H9 (cell line): ENCODE data around the gene WDR20. TPM values are rescaled to one million over a fixed set of nuclear protein-coding genes. Genes with fewer than 3 reads are reported as not detected.

Experiments used
- DNase-seq: peaks from one replicate; pipeline ENCODE4 v3.0.0-alpha.2; 2017
- H2AFZ ChIP-seq: one replicate; pipeline ENCODE4 v1.6.1; 2013; ENCODE audit warnings: mild to moderate bottlenecking, low read length, control low read depth, moderate library complexity
- H2AK5ac ChIP-seq: 2 replicates; pipeline ENCODE4 v1.6.1; 2013; ENCODE audit warnings: low read length, control low read depth, mixed read lengths; ENCODE audit not compliant: insufficient read length
- H2BK120ac ChIP-seq: one replicate; pipeline ENCODE4 v1.6.1; 2013; ENCODE audit warnings: low read depth, mild to moderate bottlenecking, low read length, control low read depth, inconsistent platforms; ENCODE audit not compliant: poor library complexity, severe bottlenecking
- H2BK12ac ChIP-seq: 2 replicates; pipeline ENCODE4 v1.6.1; 2013; ENCODE audit warnings: low read length, control low read depth, mixed read lengths, low read depth; ENCODE audit not compliant: insufficient read length
- H2BK15ac ChIP-seq: 2 replicates; pipeline ENCODE4 v1.6.1; 2013; ENCODE audit warnings: low read depth, low read length, control low read depth
- H2BK20ac ChIP-seq: one replicate; pipeline ENCODE4 v1.6.1; 2013; ENCODE audit warnings: low read depth, mild to moderate bottlenecking, low read length, control low read depth, inconsistent platforms; ENCODE audit not compliant: poor library complexity, severe bottlenecking
- H2BK5ac ChIP-seq: 2 replicates; pipeline ENCODE4 v1.6.1; 2013; ENCODE audit warnings: low read length, control low read depth, mixed read lengths; ENCODE audit not compliant: insufficient read length
- H3K14ac ChIP-seq: 2 replicates; pipeline ENCODE4 v1.6.1; 2013; ENCODE audit warnings: low read length, control low read depth; ENCODE audit not compliant: insufficient read depth
- H3K18ac ChIP-seq: 2 replicates; pipeline ENCODE4 v1.6.1; 2013; ENCODE audit warnings: low read depth, mild to moderate bottlenecking, mixed read lengths, low read length, control low read depth; ENCODE audit not compliant: insufficient read length
- H3K23ac ChIP-seq: 2 replicates; pipeline ENCODE4 v1.6.1; 2013; ENCODE audit warnings: low read length, control low read depth, mixed read lengths, low read depth; ENCODE audit not compliant: insufficient read length
- H3K23me2 ChIP-seq: 2 replicates; pipeline ENCODE4 v1.6.1; 2013; ENCODE audit warnings: low read depth, mild to moderate bottlenecking, mixed read lengths, low read length, control low read depth; ENCODE audit not compliant: insufficient read length, poor library complexity, severe bottlenecking
- H3K27ac ChIP-seq: 2 replicates; pipeline ENCODE4 v1.5.1; 2013; ENCODE audit warnings: low read length, control low read depth, mixed read lengths, low read depth; ENCODE audit not compliant: insufficient read length
- H3K27me3 ChIP-seq: 2 replicates; pipeline ENCODE4 v1.6.1; 2013; ENCODE audit warnings: low read length, control low read depth, inconsistent platforms; ENCODE audit not compliant: insufficient read depth
- H3K4ac ChIP-seq: 2 replicates; pipeline ENCODE4 v1.6.1; 2013; ENCODE audit warnings: low read depth, mild to moderate bottlenecking, control low read depth, inconsistent platforms, low read length, moderate library complexity
- H3K4me1 ChIP-seq: 2 replicates; pipeline ENCODE4 v1.6.1; 2013; ENCODE audit warnings: low read length, control low read depth, inconsistent platforms; ENCODE audit not compliant: insufficient read depth
- H3K4me2 ChIP-seq: 2 replicates; pipeline ENCODE4 v1.6.1; 2013; ENCODE audit warnings: low read length, control low read depth, mixed read lengths; ENCODE audit not compliant: insufficient read length, insufficient read depth
- H3K56ac ChIP-seq: 2 replicates; pipeline ENCODE4 v1.6.1; 2013; ENCODE audit warnings: low read depth, mild to moderate bottlenecking, mixed read lengths, low read length, control low read depth; ENCODE audit not compliant: insufficient read length
- H3K79me1 ChIP-seq: 2 replicates; pipeline ENCODE4 v1.6.1; 2013; ENCODE audit warnings: low read depth, mild to moderate bottlenecking, moderate library complexity, low read length, control low read depth, inconsistent platforms; ENCODE audit not compliant: insufficient read depth, poor library complexity, severe bottlenecking
- H3K79me2 ChIP-seq: 2 replicates; pipeline ENCODE4 v1.6.1; 2013; ENCODE audit warnings: low read length, control low read depth, inconsistent platforms; ENCODE audit not compliant: insufficient read depth
- H3K9ac ChIP-seq: 2 replicates; pipeline ENCODE4 v1.6.1; 2013; ENCODE audit warnings: low read length, control low read depth, mixed read lengths; ENCODE audit not compliant: insufficient read length; ENCODE audit errors: extremely low read depth
- H3K9me3 ChIP-seq: one replicate; pipeline ENCODE4 v1.6.1; 2013; ENCODE audit warnings: low read depth, low read length, inconsistent platforms; ENCODE audit not compliant: control insufficient read depth
- H3T11ph ChIP-seq: one replicate; pipeline ENCODE4 v1.6.1; 2013; ENCODE audit warnings: mild to moderate bottlenecking, low read length, control low read depth, inconsistent platforms
- H4K20me1 ChIP-seq: one replicate; pipeline ENCODE4 v1.6.1; 2013; ENCODE audit not compliant: control insufficient read depth, insufficient read length, insufficient read depth
- H4K5ac ChIP-seq: 2 replicates; pipeline ENCODE4 v1.6.1; 2013; ENCODE audit warnings: low read depth, mild to moderate bottlenecking, mixed read lengths, low read length, control low read depth; ENCODE audit not compliant: insufficient read length
- H4K8ac ChIP-seq: replicated peaks from 2 replicates; pipeline ENCODE4 v1.6.1; 2013; ENCODE audit warnings: low read length, control low read depth, mixed read lengths, low read depth; ENCODE audit not compliant: insufficient read length
- H4K91ac ChIP-seq: 2 replicates; pipeline ENCODE4 v1.6.1; 2013; ENCODE audit warnings: low read depth, mild to moderate bottlenecking, moderate library complexity, mixed read lengths, low read length, control low read depth; ENCODE audit not compliant: insufficient read length
- H3K27ac Mint-ChIP-seq, 3 experiments: 2 replicates in 2 of 3; 3 replicates in 1 of 3; pipeline ENCODE4 v1.8.0; 2020 to 2021; ENCODE audit warnings: mixed read lengths in 3 of 3, mild to moderate bottlenecking in 1 of 3, moderate library complexity in 1 of 3
- H3K27me3 Mint-ChIP-seq: 2 replicates; pipeline ENCODE4 v1.8.0; 2021; ENCODE audit warnings: low read depth, mild to moderate bottlenecking, moderate library complexity, mixed read lengths
- H3K36me3 Mint-ChIP-seq, 3 experiments: 2 replicates in 2 of 3; 3 replicates in 1 of 3; pipeline ENCODE4 v1.8.0; 2020 to 2021; ENCODE audit warnings: low read depth in 3 of 3, mixed read lengths in 3 of 3; ENCODE audit not compliant: insufficient read depth in 1 of 3
- H3K4me1 Mint-ChIP-seq, 2 experiments: 2 replicates each; pipeline ENCODE4 v1.8.0; 2020; ENCODE audit warnings: mixed read lengths in 2 of 2
- H3K4me3 Mint-ChIP-seq, 2 experiments: 2 replicates in 1 of 2; 3 replicates in 1 of 2; pipeline ENCODE4 v1.8.0; 2020 to 2021; ENCODE audit warnings: mild to moderate bottlenecking in 2 of 2, mixed read lengths in 2 of 2, moderate library complexity in 1 of 2
- H3K9me3 Mint-ChIP-seq, 2 experiments: 2 replicates in 1 of 2; 3 replicates in 1 of 2; pipeline ENCODE4 v1.8.0; 2020; ENCODE audit warnings: mild to moderate bottlenecking in 2 of 2, mixed read lengths in 2 of 2, moderate library complexity in 1 of 2
- CTCF ChIP-seq: fragments of 200-600 bp; sonication (generic); conservative IDR thresholded peaks from 3 replicates; pipeline ENCODE4 v1.8.0; 2021; ENCODE audit warnings: antibody characterized with exemption, mild to moderate bottlenecking
- WGBS: extraction: QIAGEN DNeasy Blood & Tissue Kit; methylation state at CpG from one replicate; pipeline ENCODE4 v1.1.7; 2013; ENCODE audit warnings: missing lambda C conversion rate, low lambda C conversion rate, mixed read lengths; ENCODE audit not compliant: insufficient read length; ENCODE audit errors: extremely low coverage; 5-methylcytosine and 5-hydroxymethylcytosine counted together
- total RNA-seq: library from RNA; stranded (reverse); gene quantifications from 2 replicates; pipeline ENCODE4 v1.2.1, GENCODE V29; 2021

The WDR20 gene
- total RNA-seq, 1 experiment from 2014 or later = 31.6 TPM

- Histone ChIP-seq H3K4me1 (no peaks in the 10 kb centered on the region), H3K23ac (no peak overlapping the region), H3K9me3 (no peaks in the 10 kb centered on the region), H3K56ac (no peak overlapping the region), H4K20me1 (no peaks in the 10 kb centered on the region), H2AFZ (no peak overlapping the region), H3T11ph (no peak overlapping the region), H3K79me2 (no peaks in the 10 kb centered on the region), H4K91ac (no peak overlapping the region), H2BK5ac (no peak overlapping the region), H2BK120ac (no peak overlapping the region), H4K8ac (no peak overlapping the region), H3K23me2 (no peaks in the 10 kb centered on the region), H3K14ac (no peak overlapping the region), H3K4me2 (no peak overlapping the region), H3K9ac (no peak overlapping the region), H2AK5ac (no peak overlapping the region), H2BK12ac (no peak overlapping the region), H3K27me3 (peaks cover 3% of the 10 kb centered on the region; the same call in 1 of the 2 replicates), H3K18ac (no peak overlapping the region), H2BK20ac (no peak overlapping the region), H3K27ac (no peak overlapping the region), H3K4ac (no peak overlapping the region), H4K5ac (no peak overlapping the region), H3K79me1 (no peaks in the 10 kb centered on the region), H2BK15ac (no peak overlapping the region)
- Mint-ChIP-seq H3K36me3 (no peaks in the 10 kb centered on the region), H3K4me3 (no peak overlapping the region), H3K4me1 (peaks cover 5 to 7% of the 10 kb centered on the region in 2 experiments), H3K27me3 (peaks cover 10% of the 10 kb centered on the region), H3K9me3 (no peaks in the 10 kb centered on the region; a peak in 1 of 5 replicates), H3K27ac (no peak overlapping the region; a peak in 1 of 7 replicates)
- WGBS = no CpG with 5 or more reads among the region's 21 CpGs
- no peak for TF ChIP-seq CTCF
- DNase-seq = no peak
Measured at GRCh38 chr14:102252834-102253801, 113.4 kb downstream of the WDR20 start.
